GM18502 (cell line): ENCODE results near the gene RNU6-9.

Experiments
- ATAC-seq: cut with Tn5 transposase; IDR thresholded peaks from one replicate; pipeline ENCODE4 v1.9.1; 2021; ENCODE audit warnings: mild to moderate bottlenecking; ENCODE audit not compliant: unreplicated experiment, poor library complexity

Gene RNU6-9

DNA sequence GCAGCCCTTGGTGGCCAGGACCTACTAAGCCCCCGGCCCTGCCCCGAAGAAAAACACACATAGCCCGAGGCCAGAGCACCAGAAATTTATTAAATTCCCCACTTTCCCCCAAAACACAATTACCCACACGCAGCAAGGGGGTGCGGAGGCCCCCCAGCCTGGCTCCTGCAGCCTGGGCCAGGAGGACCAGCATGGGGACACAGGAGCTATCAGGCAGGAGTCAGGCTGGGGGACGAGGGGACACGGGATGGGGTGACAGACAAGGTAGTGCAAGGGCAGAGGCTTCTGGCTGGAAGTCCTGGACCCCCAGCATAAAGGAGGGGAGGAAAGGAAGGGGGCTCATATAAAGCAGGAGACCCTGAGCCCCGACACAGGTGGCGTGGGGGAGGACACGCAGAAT lies 3.1 kb downstream of the RNU6-9 start:
- no peak for ATAC-seq

DNA sequence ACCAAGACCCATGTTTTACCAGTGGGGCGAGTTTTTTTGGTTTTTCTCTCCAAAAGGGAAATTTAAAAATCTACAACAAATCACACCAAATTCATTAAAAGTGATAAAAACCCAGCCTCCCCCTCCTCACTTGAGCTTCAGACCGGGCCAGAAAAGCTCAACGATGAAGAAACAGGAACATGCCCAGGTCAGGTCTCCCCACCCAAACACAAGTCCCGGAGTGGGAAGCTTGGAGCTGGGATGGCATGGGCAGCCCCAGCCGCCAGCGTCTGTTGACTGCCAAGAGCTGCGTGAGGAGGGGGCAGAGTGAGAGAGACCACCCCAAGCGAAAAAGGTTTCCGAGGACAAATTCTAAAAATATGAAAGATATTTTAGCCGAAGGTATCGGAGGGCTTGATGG lies 3.7 kb downstream of the RNU6-9 start:
- ATAC-seq = no peak

DNA sequence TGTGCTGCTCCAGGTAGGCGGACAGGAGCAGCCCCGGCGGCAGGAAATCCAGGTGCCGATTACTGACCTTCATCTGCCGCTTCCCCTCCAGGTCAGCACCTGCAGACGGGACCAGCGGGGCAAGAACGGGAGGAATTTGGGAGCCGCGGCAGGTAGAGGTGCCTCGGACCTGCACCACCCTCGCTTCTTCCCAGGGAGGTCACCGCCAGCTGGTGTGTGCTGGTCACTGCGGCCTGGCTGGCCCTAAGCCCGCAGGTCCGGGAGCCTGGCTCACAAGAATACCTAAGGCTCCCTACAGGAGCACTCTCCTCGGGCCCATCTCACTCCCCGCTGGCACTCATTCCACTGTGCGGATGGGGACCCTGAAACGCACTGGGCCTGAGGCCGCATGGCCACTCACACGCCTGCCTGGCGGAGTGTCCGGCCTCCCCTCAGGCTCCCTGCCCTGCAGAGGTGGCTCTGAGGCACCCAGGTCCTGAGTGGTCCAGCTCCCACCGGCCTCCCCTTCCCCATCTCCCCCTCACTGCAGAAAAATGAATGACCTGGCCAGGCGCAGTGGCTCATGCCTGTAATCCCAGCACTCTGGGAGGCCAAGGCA lies 4.3 kb downstream of the RNU6-9 start:
- no peak for ATAC-seq

DNA sequence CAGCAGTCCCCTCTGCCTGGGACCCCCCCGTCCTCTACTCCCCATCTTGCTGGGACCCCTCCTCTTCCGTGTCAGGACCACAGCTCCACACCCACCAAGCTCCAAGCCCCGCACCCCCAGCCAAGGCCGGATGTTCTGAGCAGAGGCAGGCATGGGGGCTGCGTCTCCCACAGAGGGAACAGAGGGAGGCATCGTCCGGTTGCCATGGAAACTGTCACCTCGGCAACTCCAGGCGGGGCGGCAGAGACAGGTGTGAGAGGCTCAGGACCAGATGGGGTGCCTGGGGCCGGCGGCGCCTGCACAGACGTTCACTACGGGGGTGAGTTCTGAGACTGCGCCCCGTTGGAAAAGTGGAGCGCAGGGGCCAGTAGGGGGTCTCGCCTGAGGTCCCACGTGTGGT lies 5.4 kb downstream of the RNU6-9 start:
- ATAC-seq = no peak

DNA sequence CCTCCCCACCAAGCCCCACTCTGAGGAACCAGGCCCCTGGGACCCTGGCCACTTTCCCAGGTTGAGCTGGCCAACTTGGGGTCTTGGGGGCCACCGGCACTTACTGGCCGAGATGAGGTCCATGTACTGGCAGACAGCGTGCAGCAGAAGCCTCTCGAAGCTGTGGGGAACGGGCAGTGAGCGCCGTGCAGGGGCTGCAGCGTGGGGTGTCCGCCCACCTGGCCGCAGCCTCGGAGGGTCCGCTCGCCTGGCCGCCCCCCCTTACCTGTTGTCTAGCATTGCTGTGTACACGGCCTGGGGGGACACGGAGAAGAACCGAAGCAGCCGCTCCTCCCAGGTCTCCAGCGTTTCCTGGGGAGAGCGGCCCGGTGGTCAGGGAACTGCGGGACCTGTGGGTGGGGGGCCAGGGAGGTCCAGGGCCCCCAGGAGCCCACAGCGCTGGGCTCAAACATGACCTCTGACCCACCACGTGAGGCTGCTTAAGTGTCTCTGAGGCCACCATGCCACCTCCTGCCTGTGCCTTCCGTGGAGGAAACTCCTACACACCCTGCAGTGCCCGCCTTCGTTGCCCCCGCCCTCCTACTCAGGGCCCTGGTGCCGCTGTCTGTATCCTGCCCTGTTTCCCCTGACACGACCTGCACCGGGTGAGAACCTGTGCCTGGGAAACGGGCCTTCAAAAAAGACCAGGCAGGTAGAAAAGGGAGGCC lies 6.2 kb downstream of the RNU6-9 start:
- ATAC-seq = no peak

DNA sequence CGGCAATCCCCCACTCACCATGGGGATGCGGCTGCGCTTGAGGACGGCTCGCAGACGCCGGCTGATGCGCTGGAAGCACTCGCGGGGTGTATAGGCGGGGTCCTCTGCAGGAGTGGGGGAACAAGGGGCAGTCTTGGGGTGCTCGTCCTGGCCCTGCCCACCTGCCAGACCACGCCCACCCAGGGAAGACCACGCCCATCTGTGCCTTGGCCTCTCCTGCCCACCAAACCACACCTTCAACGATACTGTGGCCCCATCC lies 6.7 kb downstream of the RNU6-9 start:
- no peak for ATAC-seq

DNA sequence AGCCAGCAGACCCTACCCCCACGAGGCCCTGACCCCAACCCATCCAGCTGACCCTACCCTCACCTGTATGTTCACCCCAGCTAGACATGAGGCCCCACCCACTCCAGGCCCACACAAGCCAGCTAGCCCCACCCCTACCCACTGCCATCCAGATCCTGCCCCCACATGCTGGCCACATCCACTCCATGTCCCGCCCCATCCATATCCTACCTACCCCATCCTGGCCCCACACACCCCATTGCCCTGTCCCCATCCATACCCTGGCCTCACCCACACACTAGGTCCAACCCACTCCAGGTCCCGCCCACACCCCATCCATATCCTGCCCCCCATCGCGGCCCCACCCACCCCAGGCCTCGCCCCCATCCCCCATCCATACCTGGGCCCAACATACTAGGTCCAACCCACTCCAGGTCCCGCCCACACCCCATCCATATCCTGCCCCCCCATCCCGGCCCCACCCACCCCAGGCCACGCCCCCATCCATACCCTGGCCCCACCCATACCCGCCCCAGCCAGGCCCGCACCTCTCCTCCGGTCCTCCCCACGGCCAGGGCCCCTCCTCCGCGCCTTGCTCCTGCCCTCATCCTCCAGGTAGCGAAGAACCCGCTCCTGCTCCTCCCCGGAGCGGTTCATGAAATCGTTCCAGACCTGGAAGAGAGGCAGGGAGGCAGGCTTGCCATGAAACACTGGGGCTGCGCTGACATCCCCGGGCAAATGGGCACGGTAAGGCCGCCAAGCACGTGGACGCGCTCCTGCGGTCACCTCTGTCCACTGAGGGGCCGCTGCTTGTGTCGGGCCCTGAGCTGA lies 7.2 kb downstream of the RNU6-9 start:
- ATAC-seq = no peak

DNA sequence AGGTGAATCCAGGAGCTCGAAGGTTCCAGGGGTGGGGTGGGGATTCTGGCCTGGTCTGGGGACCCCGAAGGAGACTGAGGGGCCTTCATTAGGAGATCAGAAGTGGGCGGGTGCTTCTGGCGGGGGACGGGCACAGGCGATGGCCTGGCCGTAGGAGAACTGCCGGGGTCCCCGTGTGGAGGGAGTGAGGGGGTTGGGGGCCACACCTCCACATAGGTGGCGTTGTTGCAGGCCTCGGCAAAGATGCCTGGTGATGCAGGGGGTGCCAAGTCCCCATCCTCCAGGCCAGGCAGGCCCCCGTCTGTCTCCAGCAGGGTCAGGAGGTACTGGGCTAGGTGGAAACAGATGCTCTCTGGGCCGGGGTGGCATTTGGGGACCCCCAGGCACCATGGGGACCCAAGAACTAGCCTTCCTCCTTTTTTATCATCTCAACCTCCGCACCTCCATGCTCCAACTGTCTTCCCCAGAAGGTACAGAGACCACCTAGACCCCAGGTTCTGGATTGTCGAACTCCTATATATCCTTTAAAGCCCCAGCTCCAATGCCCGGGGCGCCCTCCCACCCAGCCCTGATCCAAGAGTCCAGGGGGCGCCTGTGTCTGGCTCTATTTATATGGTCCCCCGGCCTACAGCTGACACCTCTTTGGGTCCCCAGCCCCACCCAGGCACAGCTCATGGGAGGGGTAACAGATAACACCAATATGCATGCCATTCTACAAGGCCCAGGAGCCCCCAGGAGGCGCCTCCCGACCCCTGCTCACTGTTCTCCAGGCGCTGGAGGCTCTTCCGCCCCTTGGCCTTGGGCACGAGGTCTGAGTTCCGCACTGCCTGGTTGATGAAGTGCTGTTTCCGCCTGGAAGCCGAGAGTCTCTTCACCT lies 8.2 kb downstream of the RNU6-9 start:
- no peak for ATAC-seq

DNA sequence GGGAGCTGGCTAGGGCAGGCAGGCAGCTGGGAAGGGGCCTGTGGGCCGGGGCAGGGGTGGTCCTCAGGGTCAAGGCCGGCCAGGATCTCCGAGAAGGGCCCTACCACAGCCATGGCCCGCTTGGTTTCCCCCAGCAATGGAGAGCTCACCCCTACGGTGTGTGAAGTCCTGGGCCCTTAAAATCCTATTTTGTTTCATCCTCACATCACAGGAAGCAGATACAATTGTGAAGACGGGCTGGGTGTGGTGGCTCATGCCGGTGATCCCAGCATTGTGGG lies 8.7 kb downstream of the RNU6-9 start:
- no peak for ATAC-seq

DNA sequence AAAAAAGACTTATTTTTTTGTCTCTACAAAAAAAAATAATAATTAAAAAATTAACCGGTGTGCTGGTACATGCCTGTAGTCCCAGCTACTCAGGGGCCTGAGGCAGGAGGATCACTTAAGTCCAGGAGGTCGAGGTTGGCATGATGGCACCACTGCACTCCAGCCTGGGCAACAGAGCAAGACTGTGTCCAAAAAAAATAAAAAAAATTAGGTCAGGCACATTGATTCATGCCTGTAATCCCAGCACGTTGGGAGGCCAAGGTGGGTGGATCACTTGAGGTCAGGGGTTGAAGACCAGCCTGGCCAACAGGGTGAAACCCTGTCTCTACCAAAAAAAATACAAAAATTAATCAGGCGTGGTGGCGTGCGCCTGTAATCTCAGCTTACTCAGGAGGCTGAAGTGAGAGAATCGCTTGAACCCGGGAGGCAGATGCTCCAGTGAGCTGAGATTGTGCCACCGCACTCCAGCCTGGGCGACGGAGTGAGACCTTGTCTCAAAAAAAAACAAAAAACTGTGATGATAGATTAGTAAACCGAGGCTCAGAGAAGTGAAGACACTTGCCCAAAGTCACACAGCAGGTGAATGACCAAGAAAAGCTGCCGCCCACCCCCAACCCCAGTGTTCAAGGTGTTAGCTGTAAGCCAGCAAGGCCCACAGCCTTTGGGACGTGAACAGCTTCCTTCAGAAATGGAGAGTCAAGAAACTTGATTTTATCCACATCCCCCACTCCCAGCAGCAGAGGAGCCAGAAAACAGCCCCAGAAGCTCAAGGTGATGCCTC lies 9.4 kb downstream of the RNU6-9 start:
- no peak for ATAC-seq

DNA sequence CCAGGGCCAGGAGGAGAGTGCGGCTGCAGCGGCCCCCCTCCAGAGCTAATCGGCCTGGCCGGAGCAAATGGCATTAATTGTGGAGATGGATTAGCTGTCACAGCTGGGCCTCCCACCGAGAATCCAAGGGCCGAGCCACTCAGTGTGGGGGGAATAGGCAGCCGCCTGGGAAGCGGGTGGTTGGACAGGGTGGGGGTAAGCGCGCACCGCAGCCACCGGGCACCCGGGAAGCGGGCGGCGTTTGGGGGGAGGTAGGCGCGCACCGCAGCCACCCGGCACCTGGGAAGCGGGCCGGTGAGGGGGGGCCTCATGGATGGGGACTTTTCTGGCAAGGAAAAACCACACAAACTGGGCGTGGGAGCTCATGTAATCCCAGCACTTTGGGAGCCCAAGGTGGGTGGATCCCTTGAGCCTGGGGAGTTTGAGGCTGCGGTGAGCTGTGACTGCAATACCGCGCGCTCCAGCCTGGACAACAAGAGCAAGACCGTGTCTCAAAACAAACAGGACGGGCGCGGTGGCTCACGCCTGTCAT lies 10.0 kb downstream of the RNU6-9 start:
- no peak for ATAC-seq

DNA sequence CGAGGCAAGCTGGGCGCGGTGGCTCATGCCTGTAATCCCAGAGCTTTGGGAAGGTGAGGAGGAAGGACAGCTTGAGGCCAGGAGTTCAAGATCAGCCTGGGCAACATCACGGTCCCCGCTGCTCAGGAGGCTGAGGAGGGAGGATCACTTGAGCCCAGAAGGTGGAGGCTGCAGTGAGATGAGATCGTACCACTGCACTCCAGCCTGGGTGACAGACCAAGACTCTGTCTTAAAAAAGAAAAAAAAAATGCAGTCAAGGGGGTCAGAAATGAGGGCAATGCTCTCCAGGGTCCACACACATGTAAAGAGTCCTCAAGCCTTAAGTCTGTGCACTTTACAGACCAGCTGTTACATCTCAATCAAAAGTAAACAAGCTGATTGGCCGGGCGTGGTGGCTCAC lies 11.3 kb downstream of the RNU6-9 start:
- ATAC-seq = no peak

DNA sequence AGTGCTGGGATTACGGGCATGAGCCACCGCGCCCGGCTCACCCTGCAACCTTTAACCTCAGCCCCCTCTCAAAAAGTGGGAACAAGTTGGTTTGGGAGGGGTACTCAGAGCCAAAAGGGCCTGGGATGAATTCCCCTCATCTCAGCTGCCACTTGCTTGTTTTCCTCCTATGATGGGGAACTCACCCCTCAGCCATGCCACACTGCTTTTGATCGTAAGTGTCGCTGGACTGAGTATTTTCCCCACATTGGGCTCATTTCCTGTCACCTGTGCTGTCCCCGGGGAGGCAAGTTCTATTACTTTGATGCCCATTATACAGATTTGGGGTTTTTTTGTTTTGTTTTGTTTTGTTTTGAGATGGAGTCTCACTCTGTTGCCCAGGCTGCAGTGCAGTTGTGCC lies 13.2 kb downstream of the RNU6-9 start:
- no peak for ATAC-seq

DNA sequence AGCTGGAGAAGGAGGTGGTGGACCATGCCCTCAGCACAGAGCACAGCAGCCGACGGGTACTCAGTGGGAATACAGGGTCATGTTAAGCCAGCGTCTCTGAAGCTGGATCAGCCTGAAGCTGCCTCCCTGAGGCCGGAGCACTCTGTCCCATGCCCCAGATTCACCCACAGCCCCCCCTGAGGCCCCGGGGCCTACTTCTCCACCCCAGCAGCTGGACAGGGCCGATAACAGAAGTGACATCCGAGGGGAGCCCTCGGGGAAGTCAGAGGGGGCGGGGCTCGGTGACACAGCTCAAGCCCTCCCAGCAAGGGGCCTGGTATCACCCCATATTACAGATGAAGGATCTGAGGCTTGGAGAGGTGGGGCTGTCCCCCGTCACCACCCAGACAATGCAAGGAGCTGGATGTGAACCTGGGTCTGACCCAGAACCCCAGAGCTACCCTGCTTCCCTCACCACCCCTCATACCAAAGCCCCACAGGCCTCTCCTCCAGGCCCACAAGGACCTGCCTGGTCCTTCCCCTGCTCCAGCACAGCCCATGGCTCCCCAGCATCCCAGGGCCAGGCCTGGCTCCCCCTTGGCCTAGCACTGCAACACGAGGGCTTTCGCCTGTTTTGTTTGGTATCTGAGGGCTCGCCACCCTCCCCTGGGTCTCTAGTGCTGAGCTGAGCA lies 14.0 kb downstream of the RNU6-9 start:
- no peak for ATAC-seq

DNA sequence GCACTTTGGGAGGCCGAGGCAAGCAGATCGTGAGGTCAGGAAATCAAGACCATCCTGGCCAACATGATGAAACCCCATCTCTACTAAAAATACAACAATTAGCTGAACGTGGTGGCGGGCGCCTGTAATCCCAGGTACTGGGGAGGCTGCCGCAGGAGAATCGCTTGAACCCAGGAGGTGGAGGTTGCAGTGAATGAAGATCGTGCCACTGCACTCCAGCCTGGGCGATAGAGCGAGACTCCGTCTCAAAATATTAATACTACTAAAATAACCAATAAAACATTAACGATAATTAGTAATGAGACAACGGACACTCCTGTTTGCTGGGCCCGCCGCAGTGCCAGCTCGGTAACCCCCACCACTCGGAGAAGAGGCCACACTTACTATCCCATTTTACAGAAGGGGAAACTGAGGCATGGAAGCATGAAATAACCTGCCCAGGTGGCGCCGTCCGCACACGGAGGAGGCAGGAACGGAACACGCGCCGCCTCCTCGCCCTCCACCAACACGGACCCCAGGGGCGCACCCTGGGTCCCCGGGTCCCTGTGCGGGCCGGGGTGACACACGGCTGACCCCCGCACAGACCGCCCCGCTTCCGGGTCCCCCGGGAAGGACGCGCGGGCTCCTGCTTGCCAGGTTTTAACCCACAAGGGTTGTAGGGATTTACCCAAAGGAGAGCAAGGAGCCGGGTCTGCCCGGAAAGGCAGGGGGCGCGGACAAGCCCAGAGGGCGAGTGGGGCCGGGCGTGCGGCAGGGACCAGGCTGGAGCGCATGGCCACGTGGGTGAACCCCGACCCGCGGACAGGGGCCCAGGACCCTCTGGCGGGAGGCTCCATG lies 18.1 kb downstream of the RNU6-9 start:
- ATAC-seq = no peak

DNA sequence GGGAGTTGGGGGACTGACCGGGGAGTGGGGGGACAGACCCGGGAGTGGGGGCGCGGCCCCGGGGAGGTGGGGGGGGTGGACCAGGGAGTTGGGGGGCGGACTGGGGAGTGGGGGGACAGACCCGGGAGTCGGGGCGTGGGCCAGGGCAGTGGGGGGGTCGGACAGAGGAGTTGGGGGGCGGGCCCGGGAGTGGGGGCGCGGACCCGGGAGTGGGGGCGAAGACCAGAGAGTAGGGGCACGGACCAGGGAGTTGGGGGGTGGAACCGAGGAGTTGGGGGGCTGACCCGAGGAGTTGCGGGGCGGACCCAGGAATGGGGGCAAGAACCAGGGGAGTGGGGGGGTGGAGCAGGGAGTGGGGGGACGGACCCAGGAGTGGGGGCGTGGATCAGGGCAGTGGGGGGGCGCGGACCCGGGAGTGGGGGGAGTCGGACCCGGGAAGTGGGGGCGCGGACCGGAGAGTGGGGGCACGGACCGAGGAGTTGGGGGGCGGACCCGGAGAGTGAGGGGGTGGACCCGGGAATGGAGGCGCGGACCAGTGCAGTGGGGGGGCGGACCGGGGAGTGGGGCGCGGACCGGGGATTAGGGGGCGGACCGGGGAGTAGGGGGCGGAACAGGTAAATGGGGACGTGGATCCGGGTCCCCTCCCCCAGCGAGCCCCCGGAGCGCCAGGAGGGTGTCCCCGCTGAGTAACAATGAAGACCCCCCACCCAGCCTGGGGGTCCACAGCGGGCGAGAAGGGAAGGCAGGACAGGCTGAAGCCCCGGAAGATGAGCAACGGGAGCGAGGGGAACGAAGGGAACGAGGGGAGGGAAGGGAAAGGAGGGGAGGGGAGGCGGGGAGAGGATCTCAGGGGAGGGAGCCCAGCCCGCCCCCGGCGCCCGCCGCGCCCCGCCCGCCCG lies 19.1 kb downstream of the RNU6-9 start:
- ATAC-seq = no peak

DNA sequence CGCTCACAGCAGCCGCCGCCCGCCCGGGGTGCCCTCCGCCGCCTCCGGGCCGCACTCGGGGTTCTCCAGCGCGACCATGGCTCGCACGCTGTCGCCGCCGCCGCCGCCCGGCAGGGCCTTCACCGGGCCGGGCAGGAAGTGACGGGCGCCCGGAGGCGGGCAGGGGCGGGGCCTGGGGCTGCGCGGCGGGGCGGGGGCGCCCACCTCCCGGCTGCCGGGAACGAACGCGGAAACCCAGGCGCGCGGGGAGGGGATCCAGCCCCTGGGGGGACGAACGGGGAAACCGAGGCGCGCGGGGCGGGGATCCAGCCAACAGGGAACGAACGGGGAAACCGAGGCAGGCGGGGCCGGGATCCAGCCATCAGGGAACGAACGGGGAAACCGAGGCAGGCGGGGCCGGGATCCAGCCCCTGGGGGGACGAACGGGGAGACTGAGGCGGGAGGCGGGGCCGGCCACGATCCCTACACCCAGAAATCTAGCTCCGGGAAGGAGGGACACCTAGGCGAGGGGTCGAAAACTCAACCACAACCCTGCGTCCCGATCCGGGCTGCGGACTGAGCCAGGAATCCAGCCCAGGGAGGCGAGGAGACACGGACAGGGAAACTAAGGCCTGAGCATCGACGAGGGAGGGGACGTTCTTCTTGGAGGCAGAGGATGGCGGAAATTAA lies 19.9 kb downstream of the RNU6-9 start, which contains the start of gene R3HDM4:
Gene R3HDM4 (minus strand): TSS at position 140 of the 669 bp plus-strand sequence. CDS start 62 bp downstream, at position 78.
- ATAC-seq = no peak
